Thyroid gland (tissue), 4 donors: Measurements from ENCODE around the gene DIP2C. TPM values are rescaled to one million over a fixed set of nuclear protein-coding genes. Genes with fewer than 3 reads are reported as not detected.
"Not testable (repeated sequence)": the region's sequence is repeated elsewhere in the genome, so short reads cannot be mapped to it uniquely, and the experiment has no call there.

Source experiments
- DNase-seq, 2 donors: peaks; one replicate each; pipeline ENCODE4 v3.0.0-alpha.2; 2019
- H3K27ac ChIP-seq, 3 donors: fragments of 200-600 bp; sonication (generic); 1 replicate in 2 of 3; 2 replicates in 1 of 3; pipeline ENCODE4 v1.5.1; 2016 to 2019; ENCODE audit warnings: mild to moderate bottlenecking in 1 of 3, moderate library complexity in 1 of 3
- H3K27me3 ChIP-seq: fragments of 200-600 bp; sonication (generic); one replicate; pipeline ENCODE4 v1.5.1; 2019
- H3K36me3 ChIP-seq, 2 donors: fragments of 200-600 bp; sonication (generic); one replicate each; pipeline ENCODE4 v1.5.1; 2016 to 2019
- H3K4me1 ChIP-seq, 2 donors: fragments of 200-600 bp; sonication (generic); one replicate each; pipeline ENCODE4 v1.5.1; 2017 to 2019
- H3K4me3 ChIP-seq, 3 donors: fragments of 200-600 bp; sonication (generic); replicated peaks in 1 of 3; 1 replicate in 2 of 3; 2 replicates in 1 of 3; pipeline ENCODE4 v1.5.1; 2016; ENCODE audit warnings: mild to moderate bottlenecking in 1 of 3
- H3K9me3 ChIP-seq: fragments of 200-600 bp; sonication (generic); one replicate; pipeline ENCODE4 v1.5.1; 2017
- POLR2A ChIP-seq, 2 donors: fragments of 450-650 bp; IDR thresholded peaks; one replicate each; pipeline ENCODE4 v1.6.1; 2017; ENCODE audit warnings: antibody characterized with exemption in 2 of 2, mild to moderate bottlenecking in 2 of 2, moderate library complexity in 1 of 2
- WGBS, 2 donors: methylation state at CpG; one replicate each; pipeline ENCODE4 v1.1.5; 2017; 5-methylcytosine and 5-hydroxymethylcytosine counted together
- intact Hi-C: fragments of 100-400 bp; cut with DNase I; formaldehyde crosslinking; loops from one replicate; pipeline ENCODE4 v1.15.1; 2023
- total RNA-seq, 4 donors: library from RNA; depleted of rRNA; stranded (reverse); fragments of >200 nt; gene quantifications; one replicate each; pipeline ENCODE4 v1.2.3, GENCODE V29; 2016
- TF ChIP-seq, protein P1 (sequence below), 6 experiments: fragments of 200-600 bp in 3 of 6; fragments of 450-650 bp in 3 of 6; sonication (generic) in 3 of 6; IDR thresholded peaks; one replicate each; pipeline ENCODE4 v1.5.1; 2016 to 2019; ENCODE audit warnings: antibody characterized with exemption in 6 of 6, mild to moderate bottlenecking in 2 of 6, inconsistent platforms in 1 of 6, moderate library complexity in 1 of 6

Gene DIP2C
- total RNA-seq, 4 donors from 2014 or later: 11.4 to 14.6 (median 12.3) TPM

DNA sequence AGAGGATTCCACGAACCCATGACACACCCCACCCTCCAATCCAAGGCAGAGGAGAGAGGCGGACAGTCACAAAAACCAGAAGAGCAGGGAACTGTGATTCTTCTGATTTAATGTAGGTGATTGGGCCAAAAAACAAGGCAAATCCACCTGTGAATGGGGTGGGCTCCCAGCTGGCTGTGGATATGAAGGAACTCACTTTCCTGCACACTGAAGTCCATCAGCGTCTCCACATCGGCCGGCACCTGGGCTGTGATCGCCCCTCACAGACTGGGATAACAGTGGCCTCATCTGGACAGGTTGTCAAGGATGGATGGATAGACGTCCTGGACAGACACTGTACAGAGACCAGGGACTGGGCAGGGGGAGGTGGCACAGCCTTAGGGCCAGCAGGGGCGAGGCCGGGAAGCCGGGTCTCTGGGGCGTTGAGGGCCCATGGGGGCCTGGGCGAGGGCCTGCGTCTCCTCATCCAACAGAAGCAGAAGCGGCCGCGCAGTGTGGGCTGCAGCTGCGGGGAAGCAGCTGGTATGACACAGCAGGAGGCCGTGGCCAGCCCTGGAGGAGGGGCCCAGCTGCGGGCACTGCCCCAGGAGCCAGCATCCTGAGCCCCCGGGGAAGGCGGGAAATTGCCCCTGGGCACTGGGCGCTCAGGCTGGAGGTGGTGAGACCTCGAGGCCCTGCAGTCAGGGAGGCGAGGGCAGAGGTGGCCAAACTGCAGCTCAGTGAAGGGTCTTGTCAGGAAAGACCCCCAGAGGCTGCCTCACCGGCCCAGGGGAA, 54.2 kb downstream of the DIP2C start:
- no peak for DNase-seq

DNA sequence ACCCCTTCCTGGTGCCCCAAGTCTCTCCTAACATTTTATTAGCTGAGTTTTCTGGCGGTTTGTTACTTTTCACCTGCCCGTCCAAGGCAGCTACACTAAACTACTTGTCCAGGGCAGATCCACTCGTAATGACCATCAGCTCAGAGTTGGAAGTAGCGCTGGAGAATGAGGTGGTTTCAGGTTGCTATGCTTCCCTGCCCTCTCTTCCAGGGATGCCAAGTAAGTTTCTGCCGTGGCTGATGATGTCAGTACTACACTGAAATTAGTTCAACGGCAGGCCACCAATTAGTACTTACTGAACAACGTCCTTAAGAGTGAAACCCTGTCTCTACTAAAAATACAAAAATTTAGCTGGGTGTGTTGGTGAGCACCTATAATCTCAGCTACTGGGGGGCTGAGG, 55.2 kb downstream of the DIP2C start:
- WGBS, 2 donors: 36 to 43% methylated on average over 7 of the region's 7 CpGs
- intact Hi-C loops: no loop called here
- H3K4me1 ChIP-seq: peaks cover 17 to 24% of the 10 kb centered on the region in 2 donors

More for the DNA sequence above, 54.2 kb downstream of the DIP2C start:
- H3K4me3 ChIP-seq: no peak overlapping the region
- H3K36me3 ChIP-seq: no peaks in the 10 kb centered on the region
- H3K27ac ChIP-seq: no peak overlapping the region
- intact Hi-C loops: no loop called here
- H3K9me3 ChIP-seq: no peaks in the 10 kb centered on the region
- TF ChIP-seq, protein P1, sequence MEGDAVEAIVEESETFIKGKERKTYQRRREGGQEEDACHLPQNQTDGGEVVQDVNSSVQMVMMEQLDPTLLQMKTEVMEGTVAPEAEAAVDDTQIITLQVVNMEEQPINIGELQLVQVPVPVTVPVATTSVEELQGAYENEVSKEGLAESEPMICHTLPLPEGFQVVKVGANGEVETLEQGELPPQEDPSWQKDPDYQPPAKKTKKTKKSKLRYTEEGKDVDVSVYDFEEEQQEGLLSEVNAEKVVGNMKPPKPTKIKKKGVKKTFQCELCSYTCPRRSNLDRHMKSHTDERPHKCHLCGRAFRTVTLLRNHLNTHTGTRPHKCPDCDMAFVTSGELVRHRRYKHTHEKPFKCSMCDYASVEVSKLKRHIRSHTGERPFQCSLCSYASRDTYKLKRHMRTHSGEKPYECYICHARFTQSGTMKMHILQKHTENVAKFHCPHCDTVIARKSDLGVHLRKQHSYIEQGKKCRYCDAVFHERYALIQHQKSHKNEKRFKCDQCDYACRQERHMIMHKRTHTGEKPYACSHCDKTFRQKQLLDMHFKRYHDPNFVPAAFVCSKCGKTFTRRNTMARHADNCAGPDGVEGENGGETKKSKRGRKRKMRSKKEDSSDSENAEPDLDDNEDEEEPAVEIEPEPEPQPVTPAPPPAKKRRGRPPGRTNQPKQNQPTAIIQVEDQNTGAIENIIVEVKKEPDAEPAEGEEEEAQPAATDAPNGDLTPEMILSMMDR (IDR thresholded peaks at IDR 0.05): no peak
- TF ChIP-seq POLR2A (IDR thresholded peaks at IDR 0.05): no peak
- 89 to 90% methylated on average over 18 to 22 of the region's 25 CpGs for WGBS, 2 donors
- H3K4me1 ChIP-seq: peaks cover 17 to 24% of the 10 kb centered on the region in 2 donors
- H3K27me3 ChIP-seq: no peaks in the 10 kb centered on the region

DNA sequence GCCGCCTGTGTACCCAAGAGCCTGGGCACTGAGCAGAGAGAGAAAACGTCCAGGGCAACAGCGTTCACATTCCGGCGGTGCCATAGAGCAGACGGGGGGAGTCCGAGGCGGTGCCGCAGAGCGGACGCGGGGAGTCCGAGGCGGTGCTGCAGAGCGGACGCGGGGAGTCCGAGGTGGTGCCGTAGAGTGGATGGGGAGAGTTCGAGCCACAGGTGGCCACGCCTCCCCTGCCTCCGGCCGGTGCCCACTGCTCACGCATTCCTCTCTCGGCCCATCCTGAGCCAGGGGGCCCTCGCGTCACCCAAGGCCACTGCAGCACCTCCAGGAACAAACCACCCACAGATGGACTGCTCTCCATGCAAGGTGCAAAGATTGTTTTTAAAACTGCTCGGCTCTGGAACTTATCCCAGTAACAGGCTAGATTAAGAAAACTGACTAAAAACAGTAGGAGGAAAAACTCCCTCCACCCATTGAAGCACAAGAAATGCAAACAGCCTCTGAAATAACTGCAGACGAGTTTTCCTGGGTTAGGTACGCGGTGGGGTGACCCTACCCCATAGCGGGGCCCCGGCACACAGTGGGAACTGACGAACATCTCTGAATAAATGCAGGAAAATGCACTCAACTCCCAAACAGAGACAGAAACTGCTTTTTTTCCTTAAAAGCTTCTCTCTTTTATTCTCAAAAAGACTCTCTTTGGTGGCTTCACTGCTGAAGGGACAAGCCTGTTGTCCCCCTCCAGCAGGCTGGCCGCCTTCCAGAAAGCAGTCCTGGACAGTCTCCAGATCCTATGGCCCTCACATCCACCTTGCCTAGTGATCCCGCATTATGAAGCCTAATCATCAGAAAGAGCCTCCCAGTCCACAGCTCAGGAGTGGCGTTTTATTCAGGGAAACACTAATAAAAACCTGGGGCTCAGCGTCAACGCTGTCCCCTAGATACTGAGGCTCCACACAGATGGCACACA, 55.9 kb downstream of the DIP2C start:
- no peaks in the 10 kb centered on the region for H3K27me3 ChIP-seq
- peak; percentile 89 to 91 for DNase-seq
- intact Hi-C loops: no loop called here
- TF ChIP-seq, protein P1 (IDR thresholded peaks at IDR 0.05): no peak
- peak in 1 of 2 donors; percentile 58 for TF ChIP-seq POLR2A (IDR thresholded peaks at IDR 0.05)
- H3K4me3 ChIP-seq: no peak overlapping the region
- peaks cover 17 to 24% of the 10 kb centered on the region in 2 donors for H3K4me1 ChIP-seq
- H3K36me3 ChIP-seq: no peaks in the 10 kb centered on the region
- 45 to 54% methylated on average over 39 of the region's 39 CpGs for WGBS, 2 donors
- no peaks in the 10 kb centered on the region for H3K9me3 ChIP-seq
- peak overlapping the region; percentile 77 to 97 (median 96) for H3K27ac ChIP-seq

More for the DNA sequence above, 55.2 kb downstream of the DIP2C start:
- H3K4me3 ChIP-seq: no peak overlapping the region
- no peaks in the 10 kb centered on the region for H3K36me3 ChIP-seq
- H3K27ac ChIP-seq: peak overlapping the region; percentile 77 to 97 (median 96)
- H3K9me3 ChIP-seq: no peaks in the 10 kb centered on the region
- DNase-seq: peak; percentile 53 to 59
- no peaks in the 10 kb centered on the region for H3K27me3 ChIP-seq
- TF ChIP-seq POLR2A (IDR thresholded peaks at IDR 0.05): peak in 1 of 2 donors; percentile 34
- TF ChIP-seq, protein P1 (IDR thresholded peaks at IDR 0.05): no peak

DNA sequence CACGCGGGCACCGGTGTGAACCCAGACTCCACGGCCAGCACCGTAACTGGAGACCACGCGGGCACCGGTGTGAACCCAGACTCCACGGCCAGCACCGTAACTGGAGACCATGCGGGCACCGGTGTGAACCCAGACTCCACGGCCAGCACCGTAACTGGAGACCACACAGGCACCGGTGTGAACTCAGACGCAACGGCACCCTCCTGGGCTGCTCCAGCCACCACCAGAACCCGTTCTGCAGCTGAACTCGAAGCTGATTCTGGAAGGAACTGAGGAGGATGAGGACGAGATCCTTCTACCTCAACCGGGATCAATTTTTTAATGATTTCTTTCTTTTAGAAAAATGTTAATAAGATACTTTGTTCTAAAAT, 56.7 kb downstream of the DIP2C start:
- H3K9me3 ChIP-seq, H3K4me3 ChIP-seq, intact Hi-C loops, H3K36me3 ChIP-seq, H3K27me3 ChIP-seq: not testable (repeated sequence)
- peak in 1 of 2 donors; percentile 37 for DNase-seq
- Histone ChIP-seq H3K4me1 (peaks cover 14 to 21% of the 10 kb centered on the region in 2 donors), H3K27ac (peak overlapping the region; percentile 77 to 97 (median 96))
- WGBS, 2 donors: 51 to 69% methylated on average over 4 to 9 of the region's 21 CpGs

DNA sequence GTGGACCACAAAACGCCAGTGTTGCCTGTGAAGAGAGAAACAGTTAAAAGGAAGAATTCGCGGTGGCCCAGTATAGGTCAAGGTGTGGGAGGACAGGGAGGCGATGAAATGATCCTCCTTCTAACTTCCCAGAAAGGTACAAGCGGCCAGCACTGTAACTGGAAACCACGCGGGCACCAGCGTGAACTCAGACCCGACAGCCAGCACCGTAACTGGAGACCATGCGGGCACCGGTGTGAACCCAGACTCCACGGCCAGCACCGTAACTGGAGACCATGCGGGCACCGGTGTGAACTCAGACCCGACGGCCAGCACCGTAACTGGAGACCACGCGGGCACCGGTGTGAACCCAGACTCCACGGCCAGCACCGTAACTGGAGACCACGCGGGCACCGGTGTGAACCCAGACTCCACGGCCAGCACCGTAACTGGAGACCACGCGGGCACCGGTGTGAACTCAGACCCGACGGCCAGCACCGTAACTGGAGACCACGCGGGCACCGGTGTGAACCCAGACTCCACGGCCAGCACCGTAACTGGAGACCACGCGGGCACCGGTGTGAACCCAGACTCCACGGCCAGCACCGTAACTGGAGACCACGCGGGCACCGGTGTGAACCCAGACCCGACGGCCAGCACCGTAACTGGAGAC, 57.2 kb downstream of the DIP2C start:
- H3K36me3 ChIP-seq, H3K27me3 ChIP-seq, DNase-seq, H3K4me3 ChIP-seq, intact Hi-C loops, H3K9me3 ChIP-seq: not testable (repeated sequence)
- 95 to 96% methylated on average over 14 to 19 of the region's 51 CpGs for WGBS, 2 donors
- H3K27ac ChIP-seq: peak overlapping the region in 1 of 3 donors; percentile 96
- H3K4me1 ChIP-seq: peaks cover 9 to 16% of the 10 kb centered on the region in 2 donors
